H9 (cell line): ENCODE measurements around the gene CHCHD6. TPM values are rescaled to one million over a fixed set of nuclear protein-coding genes. Genes with fewer than 3 reads are reported as not detected.

Source experiments
- DNase-seq: peaks from one replicate; pipeline ENCODE4 v3.0.0-alpha.2; 2017
- H2AFZ ChIP-seq: one replicate; pipeline ENCODE4 v1.6.1; 2013; ENCODE audit warnings: mild to moderate bottlenecking, low read length, control low read depth, moderate library complexity
- H2AK5ac ChIP-seq: 2 replicates; pipeline ENCODE4 v1.6.1; 2013; ENCODE audit warnings: low read length, control low read depth, mixed read lengths; ENCODE audit not compliant: insufficient read length
- H2BK120ac ChIP-seq: one replicate; pipeline ENCODE4 v1.6.1; 2013; ENCODE audit warnings: low read depth, mild to moderate bottlenecking, low read length, control low read depth, inconsistent platforms; ENCODE audit not compliant: poor library complexity, severe bottlenecking
- H2BK12ac ChIP-seq: 2 replicates; pipeline ENCODE4 v1.6.1; 2013; ENCODE audit warnings: low read length, control low read depth, mixed read lengths, low read depth; ENCODE audit not compliant: insufficient read length
- H2BK15ac ChIP-seq: 2 replicates; pipeline ENCODE4 v1.6.1; 2013; ENCODE audit warnings: low read depth, low read length, control low read depth
- H2BK20ac ChIP-seq: one replicate; pipeline ENCODE4 v1.6.1; 2013; ENCODE audit warnings: low read depth, mild to moderate bottlenecking, low read length, control low read depth, inconsistent platforms; ENCODE audit not compliant: poor library complexity, severe bottlenecking
- H2BK5ac ChIP-seq: 2 replicates; pipeline ENCODE4 v1.6.1; 2013; ENCODE audit warnings: low read length, control low read depth, mixed read lengths; ENCODE audit not compliant: insufficient read length
- H3K14ac ChIP-seq: 2 replicates; pipeline ENCODE4 v1.6.1; 2013; ENCODE audit warnings: low read length, control low read depth; ENCODE audit not compliant: insufficient read depth
- H3K18ac ChIP-seq: 2 replicates; pipeline ENCODE4 v1.6.1; 2013; ENCODE audit warnings: low read depth, mild to moderate bottlenecking, mixed read lengths, low read length, control low read depth; ENCODE audit not compliant: insufficient read length
- H3K23ac ChIP-seq: 2 replicates; pipeline ENCODE4 v1.6.1; 2013; ENCODE audit warnings: low read length, control low read depth, mixed read lengths, low read depth; ENCODE audit not compliant: insufficient read length
- H3K23me2 ChIP-seq: 2 replicates; pipeline ENCODE4 v1.6.1; 2013; ENCODE audit warnings: low read depth, mild to moderate bottlenecking, mixed read lengths, low read length, control low read depth; ENCODE audit not compliant: insufficient read length, poor library complexity, severe bottlenecking
- H3K27ac ChIP-seq: 2 replicates; pipeline ENCODE4 v1.5.1; 2013; ENCODE audit warnings: low read length, control low read depth, mixed read lengths, low read depth; ENCODE audit not compliant: insufficient read length
- H3K27me3 ChIP-seq: 2 replicates; pipeline ENCODE4 v1.6.1; 2013; ENCODE audit warnings: low read length, control low read depth, inconsistent platforms; ENCODE audit not compliant: insufficient read depth
- H3K4ac ChIP-seq: 2 replicates; pipeline ENCODE4 v1.6.1; 2013; ENCODE audit warnings: low read depth, mild to moderate bottlenecking, control low read depth, inconsistent platforms, low read length, moderate library complexity
- H3K4me1 ChIP-seq: 2 replicates; pipeline ENCODE4 v1.6.1; 2013; ENCODE audit warnings: low read length, control low read depth, inconsistent platforms; ENCODE audit not compliant: insufficient read depth
- H3K4me2 ChIP-seq: 2 replicates; pipeline ENCODE4 v1.6.1; 2013; ENCODE audit warnings: low read length, control low read depth, mixed read lengths; ENCODE audit not compliant: insufficient read length, insufficient read depth
- H3K56ac ChIP-seq: 2 replicates; pipeline ENCODE4 v1.6.1; 2013; ENCODE audit warnings: low read depth, mild to moderate bottlenecking, mixed read lengths, low read length, control low read depth; ENCODE audit not compliant: insufficient read length
- H3K79me1 ChIP-seq: 2 replicates; pipeline ENCODE4 v1.6.1; 2013; ENCODE audit warnings: low read depth, mild to moderate bottlenecking, moderate library complexity, low read length, control low read depth, inconsistent platforms; ENCODE audit not compliant: insufficient read depth, poor library complexity, severe bottlenecking
- H3K79me2 ChIP-seq: 2 replicates; pipeline ENCODE4 v1.6.1; 2013; ENCODE audit warnings: low read length, control low read depth, inconsistent platforms; ENCODE audit not compliant: insufficient read depth
- H3K9ac ChIP-seq: 2 replicates; pipeline ENCODE4 v1.6.1; 2013; ENCODE audit warnings: low read length, control low read depth, mixed read lengths; ENCODE audit not compliant: insufficient read length; ENCODE audit errors: extremely low read depth
- H3K9me3 ChIP-seq: one replicate; pipeline ENCODE4 v1.6.1; 2013; ENCODE audit warnings: low read depth, low read length, inconsistent platforms; ENCODE audit not compliant: control insufficient read depth
- H3T11ph ChIP-seq: one replicate; pipeline ENCODE4 v1.6.1; 2013; ENCODE audit warnings: mild to moderate bottlenecking, low read length, control low read depth, inconsistent platforms
- H4K20me1 ChIP-seq: one replicate; pipeline ENCODE4 v1.6.1; 2013; ENCODE audit not compliant: control insufficient read depth, insufficient read length, insufficient read depth
- H4K5ac ChIP-seq: 2 replicates; pipeline ENCODE4 v1.6.1; 2013; ENCODE audit warnings: low read depth, mild to moderate bottlenecking, mixed read lengths, low read length, control low read depth; ENCODE audit not compliant: insufficient read length
- H4K8ac ChIP-seq: replicated peaks from 2 replicates; pipeline ENCODE4 v1.6.1; 2013; ENCODE audit warnings: low read length, control low read depth, mixed read lengths, low read depth; ENCODE audit not compliant: insufficient read length
- H4K91ac ChIP-seq: 2 replicates; pipeline ENCODE4 v1.6.1; 2013; ENCODE audit warnings: low read depth, mild to moderate bottlenecking, moderate library complexity, mixed read lengths, low read length, control low read depth; ENCODE audit not compliant: insufficient read length
- H3K27ac Mint-ChIP-seq, 3 experiments: 2 replicates in 2 of 3; 3 replicates in 1 of 3; pipeline ENCODE4 v1.8.0; 2020 to 2021; ENCODE audit warnings: mixed read lengths in 3 of 3, mild to moderate bottlenecking in 1 of 3, moderate library complexity in 1 of 3
- H3K27me3 Mint-ChIP-seq: 2 replicates; pipeline ENCODE4 v1.8.0; 2021; ENCODE audit warnings: low read depth, mild to moderate bottlenecking, moderate library complexity, mixed read lengths
- H3K36me3 Mint-ChIP-seq, 3 experiments: 2 replicates in 2 of 3; 3 replicates in 1 of 3; pipeline ENCODE4 v1.8.0; 2020 to 2021; ENCODE audit warnings: low read depth in 3 of 3, mixed read lengths in 3 of 3; ENCODE audit not compliant: insufficient read depth in 1 of 3
- H3K4me1 Mint-ChIP-seq, 2 experiments: 2 replicates each; pipeline ENCODE4 v1.8.0; 2020; ENCODE audit warnings: mixed read lengths in 2 of 2
- H3K4me3 Mint-ChIP-seq, 2 experiments: 2 replicates in 1 of 2; 3 replicates in 1 of 2; pipeline ENCODE4 v1.8.0; 2020 to 2021; ENCODE audit warnings: mild to moderate bottlenecking in 2 of 2, mixed read lengths in 2 of 2, moderate library complexity in 1 of 2
- H3K9me3 Mint-ChIP-seq, 2 experiments: 2 replicates in 1 of 2; 3 replicates in 1 of 2; pipeline ENCODE4 v1.8.0; 2020; ENCODE audit warnings: mild to moderate bottlenecking in 2 of 2, mixed read lengths in 2 of 2, moderate library complexity in 1 of 2
- CTCF ChIP-seq: fragments of 200-600 bp; sonication (generic); conservative IDR thresholded peaks from 3 replicates; pipeline ENCODE4 v1.8.0; 2021; ENCODE audit warnings: antibody characterized with exemption, mild to moderate bottlenecking
- WGBS: extraction: QIAGEN DNeasy Blood & Tissue Kit; methylation state at CpG from one replicate; pipeline ENCODE4 v1.1.7; 2013; ENCODE audit warnings: missing lambda C conversion rate, low lambda C conversion rate, mixed read lengths; ENCODE audit not compliant: insufficient read length; ENCODE audit errors: extremely low coverage; 5-methylcytosine and 5-hydroxymethylcytosine counted together
- total RNA-seq: library from RNA; stranded (reverse); gene quantifications from 2 replicates; pipeline ENCODE4 v1.2.1, GENCODE V29; 2021

Gene CHCHD6
- total RNA-seq, 1 experiment from 2014 or later: 34.2 TPM

DNA sequence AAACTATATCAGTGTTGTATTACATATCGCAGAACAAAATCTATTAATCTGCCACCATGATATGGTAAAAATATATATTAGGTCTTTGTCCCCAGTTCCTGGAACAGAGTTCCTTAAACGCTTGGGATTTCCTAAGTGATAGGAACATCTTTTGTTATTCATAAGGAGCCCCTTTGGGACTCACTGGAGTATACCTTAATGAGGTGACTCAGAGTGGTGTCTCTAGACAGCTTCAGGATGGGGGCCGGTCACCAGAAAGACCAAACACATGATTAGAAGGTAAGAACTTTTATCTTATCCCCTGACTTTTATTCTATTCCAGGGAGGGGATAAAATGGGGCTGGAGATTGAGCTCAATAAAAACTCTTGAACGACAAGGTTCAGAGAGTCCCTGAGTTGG, 12.3 kb upstream of the CHCHD6 start:
- no peak overlapping the region for H2BK120ac ChIP-seq
- no peaks in the 10 kb centered on the region for H3K4me1 ChIP-seq
- H3K4me2 ChIP-seq: no peak overlapping the region
- Mint-ChIP-seq H3K9me3 (peaks cover 0 to 3% of the 10 kb centered on the region in 2 experiments; a peak in 1 of 5 replicates), H3K4me3 (no peak overlapping the region), H3K27ac (no peak overlapping the region), H3K4me1 (0 out of 4 replicates have a peak, but pooled peaks cover 0 to 2% of the 10 kb centered on the region in 2 experiments), H3K27me3 (peaks cover 2% of the 10 kb centered on the region), H3K36me3 (no peaks in the 10 kb centered on the region; a peak in 1 of 7 replicates)
- H2BK15ac ChIP-seq: no peak overlapping the region
- no peak overlapping the region for H2BK12ac ChIP-seq
- no peak overlapping the region for H4K5ac ChIP-seq
- H3K9ac ChIP-seq: no peak overlapping the region
- no CpG with 5 or more reads among the region's 4 CpGs for WGBS
- H2BK20ac ChIP-seq: no peak overlapping the region
- H2AK5ac ChIP-seq: no peak overlapping the region
- H3K56ac ChIP-seq: no peak overlapping the region
- TF ChIP-seq CTCF: no peak
- no peak overlapping the region for H4K8ac ChIP-seq
- no peaks in the 10 kb centered on the region for H3K79me2 ChIP-seq
- no peaks in the 10 kb centered on the region for H3K9me3 ChIP-seq
- no peaks in the 10 kb centered on the region for H3K23me2 ChIP-seq
- no peaks in the 10 kb centered on the region for H3K79me1 ChIP-seq
- H3K4ac ChIP-seq: no peak overlapping the region
- no peak overlapping the region for H3K23ac ChIP-seq
- no peak overlapping the region for H2AFZ ChIP-seq
- no peak overlapping the region for H3K27ac ChIP-seq
- no peak overlapping the region for H3K14ac ChIP-seq
- no peak overlapping the region for H4K91ac ChIP-seq
- H4K20me1 ChIP-seq: no peaks in the 10 kb centered on the region
- no peaks in the 10 kb centered on the region for H3K27me3 ChIP-seq
- H3K18ac ChIP-seq: no peak overlapping the region
- DNase-seq: no peak
- H3T11ph ChIP-seq: no peak overlapping the region
- no peak overlapping the region for H2BK5ac ChIP-seq
